ENCODE results near the gene SPTLC1.
"Not testable (repeated sequence)": the region's sequence is repeated elsewhere in the genome, so short reads cannot be mapped to it uniquely, and the experiment has no call there.

GRCh38 chr9:92132913-92133312, 17.7 kb upstream of the SPTLC1 start:
- TF ChIP-seq, protein P1, sequence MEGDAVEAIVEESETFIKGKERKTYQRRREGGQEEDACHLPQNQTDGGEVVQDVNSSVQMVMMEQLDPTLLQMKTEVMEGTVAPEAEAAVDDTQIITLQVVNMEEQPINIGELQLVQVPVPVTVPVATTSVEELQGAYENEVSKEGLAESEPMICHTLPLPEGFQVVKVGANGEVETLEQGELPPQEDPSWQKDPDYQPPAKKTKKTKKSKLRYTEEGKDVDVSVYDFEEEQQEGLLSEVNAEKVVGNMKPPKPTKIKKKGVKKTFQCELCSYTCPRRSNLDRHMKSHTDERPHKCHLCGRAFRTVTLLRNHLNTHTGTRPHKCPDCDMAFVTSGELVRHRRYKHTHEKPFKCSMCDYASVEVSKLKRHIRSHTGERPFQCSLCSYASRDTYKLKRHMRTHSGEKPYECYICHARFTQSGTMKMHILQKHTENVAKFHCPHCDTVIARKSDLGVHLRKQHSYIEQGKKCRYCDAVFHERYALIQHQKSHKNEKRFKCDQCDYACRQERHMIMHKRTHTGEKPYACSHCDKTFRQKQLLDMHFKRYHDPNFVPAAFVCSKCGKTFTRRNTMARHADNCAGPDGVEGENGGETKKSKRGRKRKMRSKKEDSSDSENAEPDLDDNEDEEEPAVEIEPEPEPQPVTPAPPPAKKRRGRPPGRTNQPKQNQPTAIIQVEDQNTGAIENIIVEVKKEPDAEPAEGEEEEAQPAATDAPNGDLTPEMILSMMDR (IDR thresholded peaks at IDR 0.05): not testable (repeated sequence)
- TF ChIP-seq POLR2A (IDR thresholded peaks at IDR 0.05): not testable (repeated sequence)
